HG03097 (cell line): ENCODE data around the gene FBXO44.

Experiments
- ATAC-seq: cut with Tn5 transposase; IDR thresholded peaks from one replicate; pipeline ENCODE4 v1.9.1; 2021; ENCODE audit not compliant: unreplicated experiment, low FRiP score

Gene FBXO44

GRCh38 chr1:11654939-11655808 lies 497 bp downstream of the FBXO44 start:
- no peak for ATAC-seq

- ATAC-seq: no peak
Observed at GRCh38 chr1:11657654-11658053, 3.0 kb downstream of the FBXO44 start.

- ATAC-seq: no peak
Observed at GRCh38 chr1:11658542-11658941, 3.9 kb downstream of the FBXO44 start.

- ATAC-seq: no peak
Observed at GRCh38 chr1:11659748-11660147, 5.1 kb downstream of the FBXO44 start.

- no peak for ATAC-seq
Observed at GRCh38 chr1:11661103-11661502, 6.4 kb downstream of the FBXO44 start.

GRCh38 chr1:11664336-11665065 lies 9.8 kb downstream of the FBXO44 start:
- peak; percentile 35 for ATAC-seq

- ATAC-seq: no peak
Observed at GRCh38 chr1:11668516-11668915, 13.8 kb downstream of the FBXO44 start.

- no peak for ATAC-seq
Observed at GRCh38 chr1:11670747-11671146, 16.1 kb downstream of the FBXO44 start.

- no peak for ATAC-seq
Observed at GRCh38 chr1:11671205-11671543, 16.5 kb downstream of the FBXO44 start.

GRCh38 chr1:11671544-11672286 lies 17.0 kb downstream of the FBXO44 start:
- ATAC-seq: no peak

- no peak for ATAC-seq
Observed at GRCh38 chr1:11673089-11673769, 18.6 kb downstream of the FBXO44 start.

GRCh38 chr1:11674488-11674887 lies 19.8 kb downstream of the FBXO44 start:
- no peak for ATAC-seq

- no peak for ATAC-seq
Observed at GRCh38 chr1:11675325-11675724, 20.6 kb downstream of the FBXO44 start.

- no peak for ATAC-seq
Observed at GRCh38 chr1:11676386-11677103, 21.9 kb downstream of the FBXO44 start.

GRCh38 chr1:11678442-11678841 lies 23.8 kb downstream of the FBXO44 start:
- no peak for ATAC-seq

GRCh38 chr1:11680270-11681070 lies 25.8 kb downstream of the FBXO44 start:
- no peak for ATAC-seq

GRCh38 chr1:11681071-11681771 lies 26.5 kb downstream of the FBXO44 start, which contains the start of gene MAD2L2:
TSS of gene MAD2L2 (minus strand) at chr1:11681148. CDS start at chr1:11680601, 547 bp downstream.
- ATAC-seq: peak; percentile 86

GRCh38 chr1:11682287-11682771 lies 27.7 kb downstream of the FBXO44 start:
- ATAC-seq: no peak
